Measurements from ENCODE around the gene MGAT4B.
"Not testable (repeated sequence)": the region's sequence is repeated elsewhere in the genome, so short reads cannot be mapped to it uniquely, and the experiment has no call there.

Gene MGAT4B

GRCh38 chr5:179795863-179796833, 10.5 kb downstream of the MGAT4B start:
- in situ Hi-C loops (cut with HindIII; ENCODE audit: low sequenced_read_pairs): no loop called here

- in situ Hi-C loops (cut with HindIII; ENCODE audit: low sequenced_read_pairs): no loop called here
These were observed 11.4 kb downstream of the MGAT4B start for GRCh38 chr5:179795049-179795862.

GRCh38 chr5:179794575-179794974, 12.1 kb downstream of the MGAT4B start:
- in situ Hi-C loops (cut with HindIII; ENCODE audit: low sequenced_read_pairs): no loop called here

DNA sequence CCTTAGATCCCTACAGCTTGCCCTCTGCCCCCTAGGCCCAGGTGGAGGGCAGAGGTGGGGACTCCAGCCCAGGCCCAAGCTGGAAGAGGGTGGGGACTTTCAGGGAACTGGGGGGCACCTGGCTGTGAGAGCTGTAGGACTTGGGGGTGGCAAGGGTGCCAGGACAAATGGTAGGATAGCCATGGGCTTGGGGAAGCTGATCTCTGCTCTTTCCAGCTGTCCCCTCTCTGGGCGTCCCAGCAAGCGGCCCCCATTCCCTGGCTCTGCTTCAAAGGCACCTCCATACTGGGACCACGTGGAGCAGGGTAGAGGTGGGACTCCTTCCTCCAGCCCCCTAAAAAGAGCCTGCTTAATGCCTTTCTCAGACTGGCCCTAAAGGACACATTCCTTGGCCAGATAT, 12.5 kb downstream of the MGAT4B start:
- in situ Hi-C loops (cut with HindIII; ENCODE audit: low sequenced_read_pairs): no loop called here

DNA sequence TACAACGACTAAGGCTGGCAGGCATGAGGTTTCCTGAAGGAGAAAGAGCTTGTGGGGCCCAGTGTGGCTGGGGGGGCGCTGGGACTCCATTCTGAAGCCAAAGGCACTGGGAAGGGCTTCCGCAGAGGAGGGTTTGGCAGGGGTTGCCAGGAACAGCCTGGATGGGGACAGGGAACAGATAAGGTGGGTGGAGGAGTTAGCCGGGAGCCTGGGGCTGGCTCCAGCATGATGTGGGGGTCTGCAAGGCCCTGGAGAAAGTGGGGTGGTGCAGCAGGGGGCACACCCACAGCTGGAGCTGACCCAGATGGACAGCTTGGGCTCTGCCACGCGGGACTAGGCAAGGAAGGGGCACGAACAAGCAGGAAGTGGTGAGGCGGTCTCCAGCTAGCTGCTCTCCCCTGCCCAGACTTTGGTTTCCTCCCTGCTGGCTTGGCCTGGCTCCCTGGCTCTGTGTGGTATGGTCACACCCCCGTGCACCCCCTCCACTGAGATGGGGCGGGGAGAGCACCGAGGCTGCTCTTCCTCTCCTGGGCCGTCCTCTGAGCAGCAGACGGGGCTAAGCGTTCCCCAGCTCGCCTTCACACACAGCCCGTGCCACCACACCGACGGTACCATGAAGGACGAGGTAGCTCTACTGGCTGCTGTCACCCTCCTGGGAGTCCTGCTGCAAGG, 13.1 kb downstream of the MGAT4B start, which contains the start of gene LTC4S:
TSS of gene LTC4S (plus strand) at position 519 of the 672 bp plus-strand sequence. CDS start at position 614, 95 bp downstream.
- in situ Hi-C loops (cut with HindIII; ENCODE audit: low sequenced_read_pairs): no loop called here

DNA sequence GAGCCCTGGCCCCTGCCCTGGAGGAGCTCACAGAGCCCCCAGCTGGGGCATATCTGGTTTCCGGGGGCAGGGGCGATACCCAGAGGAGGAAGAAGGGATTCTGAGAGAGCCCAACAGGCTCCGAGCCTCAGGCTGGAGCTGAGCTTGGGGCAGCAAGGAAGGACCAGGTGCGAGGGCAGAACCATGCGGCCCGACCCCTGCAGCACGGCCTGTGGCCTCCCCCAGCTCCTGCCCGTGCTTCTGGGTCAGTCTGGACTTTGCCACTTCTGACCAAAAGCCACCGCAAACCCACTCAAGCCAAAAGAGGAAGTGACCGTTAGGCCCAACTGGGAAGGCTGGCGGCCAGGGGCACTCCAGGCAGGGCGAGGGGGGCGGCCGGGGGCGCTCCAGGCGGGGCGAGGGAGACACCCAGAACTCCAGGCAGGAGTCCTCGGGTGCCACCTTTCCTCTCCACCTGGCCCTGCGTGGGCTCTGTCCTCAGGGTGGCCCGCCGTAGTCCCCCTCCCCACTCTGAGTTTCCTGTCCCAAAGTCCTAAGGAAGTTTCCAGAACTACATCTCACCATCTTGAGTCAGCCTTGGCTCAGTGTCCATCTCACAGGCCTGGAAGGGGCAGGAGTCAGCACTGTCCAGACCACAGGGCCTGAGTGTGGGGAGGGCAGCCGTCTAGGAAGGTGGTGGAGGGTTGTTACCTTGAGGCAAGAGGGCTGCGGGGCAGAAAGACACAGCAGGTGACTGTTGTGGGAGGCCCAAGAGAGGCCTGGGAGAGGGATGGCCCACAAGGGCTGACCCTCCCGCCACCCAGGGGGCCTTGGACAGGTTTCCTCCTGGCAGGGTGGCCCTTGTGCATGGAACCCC, 13.8 kb downstream of the MGAT4B start:
- in situ Hi-C loops (cut with HindIII; ENCODE audit: low sequenced_read_pairs): no loop called here

- in situ Hi-C loops (cut with HindIII; ENCODE audit: low sequenced_read_pairs): no loop called here
These were observed 14.6 kb downstream of the MGAT4B start for GRCh38 chr5:179791881-179792611.

DNA sequence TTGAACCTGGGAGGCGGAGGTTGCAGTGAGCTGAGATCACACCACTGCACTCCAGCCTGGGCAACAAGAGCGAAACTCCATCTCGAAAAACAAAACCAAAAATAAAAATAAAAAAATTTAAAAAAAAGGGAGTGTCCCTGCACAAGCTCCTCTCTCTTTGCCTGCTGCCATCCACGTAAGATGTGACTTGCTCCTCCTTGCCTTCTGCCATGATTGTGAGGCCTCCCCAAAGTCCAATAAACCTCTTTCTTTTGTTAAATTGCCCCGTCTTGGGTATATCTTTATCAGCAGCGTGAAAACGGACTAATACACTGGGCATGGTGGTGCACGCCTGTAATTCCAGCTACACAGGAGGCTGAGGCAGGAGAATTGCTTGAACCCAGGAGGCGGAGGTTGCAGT, 17.4 kb downstream of the MGAT4B start:
- in situ Hi-C loops (cut with HindIII; ENCODE audit: low sequenced_read_pairs): not testable (repeated sequence)

GRCh38 chr5:179788193-179788854, 18.3 kb downstream of the MGAT4B start:
- in situ Hi-C loops (cut with HindIII; ENCODE audit: low sequenced_read_pairs): no loop called here

- in situ Hi-C loops (cut with HindIII; ENCODE audit: low sequenced_read_pairs): no loop called here
These were observed 19.8 kb downstream of the MGAT4B start for GRCh38 chr5:179786861-179787260.

GRCh38 chr5:179783128-179783527, 23.5 kb downstream of the MGAT4B start:
- in situ Hi-C loops (cut with HindIII; ENCODE audit: low sequenced_read_pairs): no loop called here

- in situ Hi-C loops (cut with HindIII; ENCODE audit: low sequenced_read_pairs): no loop called here
These were observed 24.8 kb downstream of the MGAT4B start for GRCh38 chr5:179781846-179782245.

- in situ Hi-C loops (cut with HindIII; ENCODE audit: low sequenced_read_pairs): no loop called here
These were observed 26.3 kb downstream of the MGAT4B start for GRCh38 chr5:179780362-179780761.

GRCh38 chr5:179779826-179780225, 26.8 kb downstream of the MGAT4B start:
- in situ Hi-C loops (cut with HindIII; ENCODE audit: low sequenced_read_pairs): no loop called here

DNA sequence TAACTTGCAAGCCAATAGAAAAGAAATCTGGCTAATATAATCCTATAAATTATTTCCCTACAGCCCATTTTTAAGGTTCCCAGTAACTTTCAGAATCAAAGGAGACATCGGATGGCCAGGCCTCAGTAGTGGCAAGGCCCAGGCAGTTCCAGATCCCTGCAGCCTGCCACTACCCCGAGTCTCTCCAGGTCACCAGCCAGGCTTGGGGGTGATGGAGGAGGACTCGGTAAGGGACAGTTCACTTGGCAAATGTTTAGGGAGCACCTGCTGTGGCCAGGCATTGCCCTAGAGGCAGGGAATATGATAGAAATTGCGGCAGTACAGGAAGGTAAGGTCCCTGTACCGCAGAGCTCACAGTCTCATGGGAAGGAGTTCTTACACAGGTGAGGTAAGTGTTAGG, 28.1 kb downstream of the MGAT4B start:
- in situ Hi-C loops (cut with HindIII; ENCODE audit: low sequenced_read_pairs): no loop called here

DNA sequence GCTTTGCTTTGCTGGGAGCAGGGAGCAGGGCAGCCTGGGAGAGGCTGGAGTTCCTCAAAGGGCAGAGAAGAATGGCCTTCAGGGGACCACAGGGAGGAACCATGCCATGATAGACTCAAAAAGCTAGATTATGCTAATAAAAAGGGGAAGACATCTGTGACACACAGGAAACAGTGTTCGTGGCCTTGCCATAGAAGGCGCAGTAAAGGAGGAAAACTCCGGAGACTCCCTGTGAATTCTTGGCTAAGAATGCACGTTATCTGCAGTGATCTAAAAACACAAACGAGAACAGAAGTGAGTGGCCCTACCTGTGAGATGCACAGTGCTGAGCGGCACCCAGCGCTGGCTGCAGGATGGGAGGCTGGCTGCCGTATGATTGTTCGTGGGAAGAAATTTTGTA, 28.8 kb downstream of the MGAT4B start:
- in situ Hi-C loops (cut with HindIII; ENCODE audit: low sequenced_read_pairs): no loop called here

DNA sequence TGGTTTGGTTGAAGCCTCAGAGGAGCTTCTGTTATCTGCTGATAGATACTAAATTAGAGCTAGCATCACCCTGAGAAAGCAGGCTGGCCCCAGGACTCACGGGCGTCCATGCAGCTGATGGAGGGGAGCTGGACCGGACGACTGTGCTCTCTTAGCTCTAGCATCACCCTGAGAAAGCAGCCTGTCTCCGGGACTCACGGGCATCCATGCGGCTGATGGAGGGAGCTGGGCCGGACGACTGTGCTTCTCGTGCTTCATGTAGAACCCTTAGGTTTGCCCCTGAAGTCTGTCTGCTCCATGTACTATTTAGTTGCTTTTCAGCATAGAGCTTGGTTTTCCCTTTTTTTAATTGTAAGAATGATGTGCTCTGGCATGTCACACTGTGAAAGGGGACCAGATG, 29.2 kb downstream of the MGAT4B start:
- in situ Hi-C loops (cut with HindIII; ENCODE audit: low sequenced_read_pairs): no loop called here

GRCh38 chr5:179776411-179776938, 30.2 kb downstream of the MGAT4B start:
- in situ Hi-C loops (cut with HindIII; ENCODE audit: low sequenced_read_pairs): no loop called here

DNA sequence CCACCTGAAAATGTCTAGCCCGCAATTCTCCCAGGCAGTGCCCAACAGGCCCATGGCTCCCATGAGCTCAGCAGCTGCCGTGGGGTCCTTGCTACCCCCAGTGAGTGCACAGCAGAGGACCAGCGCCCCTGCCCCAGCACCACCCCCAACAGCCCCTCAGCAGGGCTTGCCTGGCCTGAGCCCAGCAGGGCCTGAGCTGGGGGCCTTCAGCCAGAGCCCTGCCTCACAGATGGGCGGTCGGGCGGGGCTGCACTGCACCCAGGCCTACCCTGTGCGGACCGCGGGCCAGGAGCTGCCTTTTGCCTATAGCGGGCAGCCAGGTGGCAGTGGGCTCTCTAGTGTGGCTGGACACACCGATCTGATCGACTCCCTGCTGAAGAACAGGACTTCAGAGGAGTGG, 32.2 kb downstream of the MGAT4B start:
- in situ Hi-C loops (cut with HindIII; ENCODE audit: low sequenced_read_pairs): no loop called here
